ENCODE data around the gene TRIM27. TPM values are rescaled to one million over a fixed set of nuclear protein-coding genes. Genes with fewer than 3 reads are reported as not detected.
"Not testable (repeated sequence)": the region's sequence is repeated elsewhere in the genome, so short reads cannot be mapped to it uniquely, and the experiment has no call there.

TRIM27 gene
- total and polyA plus RNA-seq, 7 donors = 19.2 to 40.0 (median 34.7) TPM

- TF ChIP-seq POLR2A (IDR thresholded peaks at IDR 0.05) = no peak
- TF ChIP-seq POLR2AphosphoS5 (IDR thresholded peaks at IDR 0.05) = no peak
- TF ChIP-seq EP300 (IDR thresholded peaks at IDR 0.05) = no peak
- TF ChIP-seq CTCF (IDR thresholded peaks at IDR 0.05) = no peak
- no peak overlapping the region for H3K4me3 ChIP-seq
These were observed 52.2 kb downstream of the TRIM27 start for GRCh38 chr6:28871335-28872156.

DNA sequence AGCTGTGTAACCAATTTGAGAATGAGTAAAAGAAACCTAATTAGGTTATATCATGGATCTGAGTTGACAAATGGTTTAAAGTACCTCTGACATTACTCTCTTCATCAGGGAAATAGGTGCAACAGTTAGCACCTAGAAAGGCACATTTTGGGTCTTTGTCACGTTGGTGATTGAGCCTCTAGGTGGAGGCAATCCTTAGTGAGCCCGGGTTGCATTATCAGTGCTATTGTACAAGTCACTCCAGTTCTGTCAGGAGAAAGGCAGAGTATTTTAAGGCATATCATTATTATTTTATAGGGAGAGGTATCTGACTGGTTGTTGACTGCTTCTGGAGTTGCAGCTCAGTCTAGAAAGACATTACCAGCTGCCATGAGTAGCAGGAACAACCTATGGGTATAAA lies 54.9 kb downstream of the TRIM27 start:
- DNase-seq = no peak
- TF ChIP-seq POLR2A (IDR thresholded peaks at IDR 0.05) = no peak
- H3K27me3 ChIP-seq = no peaks in the 10 kb centered on the region
- H3K27ac ChIP-seq = no peak overlapping the region
- no peak overlapping the region for H3K4me3 ChIP-seq
- 61 to 86% methylated on average over 2 of the region's 2 CpGs for WGBS, 2 donors
- H3K9me3 ChIP-seq = peaks cover 0 to 3% (median 0%) of the 10 kb centered on the region in 4 donors
- peaks cover 0 to 18% (median 8%) of the 10 kb centered on the region in 4 donors for H3K4me1 ChIP-seq
- no peaks in the 10 kb centered on the region for H3K36me3 ChIP-seq
- intact Hi-C loops (cut with DNase I) = loop anchor here (10.0 kb wide), 1 partner anchor 146 kb away; no protein-coding TSS in a partner anchor

More at GRCh38 chr6:28871335-28872156, 52.2 kb downstream of the TRIM27 start:
- DNase-seq = no peak
- intact Hi-C loops (cut with DNase I) = no loop called here
- H3K9me3 ChIP-seq = no peaks in the 10 kb centered on the region
- peaks cover 0 to 6% (median 5%) of the 10 kb centered on the region in 4 donors for H3K4me1 ChIP-seq
- 91 to 94% methylated on average over 13 of the region's 13 CpGs for WGBS, 2 donors
- H3K27ac ChIP-seq = no peak overlapping the region
- H3K36me3 ChIP-seq = no peaks in the 10 kb centered on the region
- no peaks in the 10 kb centered on the region for H3K27me3 ChIP-seq

DNA sequence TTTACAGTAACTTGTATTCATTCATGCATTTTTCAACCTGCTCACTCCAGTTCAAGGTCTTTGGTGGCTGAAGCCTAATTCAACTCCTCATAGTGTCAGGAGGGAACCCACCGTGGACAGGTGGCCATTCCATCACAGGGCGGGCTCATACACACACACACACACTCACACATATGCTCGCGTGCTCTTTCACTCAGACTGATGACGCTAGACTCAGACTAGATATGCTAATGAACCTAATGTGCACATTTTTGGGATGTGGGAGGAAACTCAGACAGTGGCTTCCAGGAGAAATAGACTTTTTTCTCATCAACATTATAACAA lies 56.7 kb downstream of the TRIM27 start:
- DNase-seq = no peak
- WGBS, 2 donors = 13 to 26% methylated on average over 5 of the region's 5 CpGs
- intact Hi-C loops (cut with DNase I) = loop anchor here (10.0 kb wide), 1 partner anchor 148 kb away; no protein-coding TSS in a partner anchor

GRCh38 chr6:28866205-28867085 lies 57.3 kb downstream of the TRIM27 start:
- peak overlapping the region; percentile 83 to 88 (median 86) for H3K27ac ChIP-seq
- H3K36me3 ChIP-seq, H3K9me3 ChIP-seq, H3K27me3 ChIP-seq: not testable (repeated sequence)
- intact Hi-C loops (cut with DNase I) = loop anchor here (10.0 kb wide), 1 partner anchor 148 kb away; no protein-coding TSS in a partner anchor
- WGBS, 2 donors = 1% methylated on average over 60 of the region's 60 CpGs
- TF ChIP-seq POLR2AphosphoS5 (IDR thresholded peaks at IDR 0.05) = peak in 1 of 4 donors; percentile 12
- peak overlapping the region; percentile 48 to 78 (median 72) for H3K4me3 ChIP-seq
- peak; percentile 85 for DNase-seq
- peaks cover 0 to 21% (median 10%) of the 10 kb centered on the region in 4 donors for H3K4me1 ChIP-seq

More for the DNA sequence above, 56.7 kb downstream of the TRIM27 start:
- Histone ChIP-seq H3K4me1 (peaks cover 0 to 21% (median 10%) of the 10 kb centered on the region in 4 donors), H3K4me3 (peak overlapping the region; percentile 48 to 78 (median 72)), H3K36me3 (no peaks in the 10 kb centered on the region), H3K9me3 (peaks cover 0 to 3% (median 0%) of the 10 kb centered on the region in 4 donors), H3K27ac (peak overlapping the region; percentile 83 to 88 (median 86)), H3K27me3 (no peaks in the 10 kb centered on the region)
- no peak for TF ChIP-seq CTCF (IDR thresholded peaks at IDR 0.05)
- no peak for TF ChIP-seq POLR2AphosphoS5 (IDR thresholded peaks at IDR 0.05)
- no peak for TF ChIP-seq POLR2A (IDR thresholded peaks at IDR 0.05)
- TF ChIP-seq EP300 (IDR thresholded peaks at IDR 0.05) = no peak

GRCh38 chr6:28865401-28866204 lies 58.2 kb downstream of the TRIM27 start:
- TF ChIP-seq CTCF (IDR thresholded peaks at IDR 0.05) = no peak
- TF ChIP-seq EP300 (IDR thresholded peaks at IDR 0.05) = no peak
- no peak for TF ChIP-seq POLR2A (IDR thresholded peaks at IDR 0.05)
- no peak for TF ChIP-seq POLR2AphosphoS5 (IDR thresholded peaks at IDR 0.05)
- H3K4me3 ChIP-seq = peak overlapping the region in 2 of 4 donors; percentile 69 to 76
- 77 to 85% methylated on average over 25 of the region's 25 CpGs for WGBS, 2 donors
- no peaks in the 10 kb centered on the region for H3K27me3 ChIP-seq
- peaks cover 0 to 21% (median 10%) of the 10 kb centered on the region in 4 donors for H3K4me1 ChIP-seq
- H3K36me3 ChIP-seq = no peaks in the 10 kb centered on the region
- H3K27ac ChIP-seq = peak overlapping the region; percentile 83 to 88 (median 86)
- intact Hi-C loops (cut with DNase I) = loop anchor here (2.0 to 10.0 kb wide), 2 partner anchors 75 to 149 kb away; no protein-coding TSS in a partner anchor
- no peak for DNase-seq
- H3K9me3 ChIP-seq = peaks cover 0 to 3% (median 0%) of the 10 kb centered on the region in 4 donors
